HG02571 (cell line): ENCODE data around the gene HMGXB3.
"Not testable (repeated sequence)": the region's sequence is repeated elsewhere in the genome, so short reads cannot be mapped to it uniquely, and the experiment has no call there.

Source experiments
- ATAC-seq: cut with Tn5 transposase; IDR thresholded peaks from one replicate; pipeline ENCODE4 v1.9.1; 2021; ENCODE audit warnings: mild to moderate bottlenecking, moderate library complexity; ENCODE audit not compliant: unreplicated experiment

HMGXB3 gene

DNA sequence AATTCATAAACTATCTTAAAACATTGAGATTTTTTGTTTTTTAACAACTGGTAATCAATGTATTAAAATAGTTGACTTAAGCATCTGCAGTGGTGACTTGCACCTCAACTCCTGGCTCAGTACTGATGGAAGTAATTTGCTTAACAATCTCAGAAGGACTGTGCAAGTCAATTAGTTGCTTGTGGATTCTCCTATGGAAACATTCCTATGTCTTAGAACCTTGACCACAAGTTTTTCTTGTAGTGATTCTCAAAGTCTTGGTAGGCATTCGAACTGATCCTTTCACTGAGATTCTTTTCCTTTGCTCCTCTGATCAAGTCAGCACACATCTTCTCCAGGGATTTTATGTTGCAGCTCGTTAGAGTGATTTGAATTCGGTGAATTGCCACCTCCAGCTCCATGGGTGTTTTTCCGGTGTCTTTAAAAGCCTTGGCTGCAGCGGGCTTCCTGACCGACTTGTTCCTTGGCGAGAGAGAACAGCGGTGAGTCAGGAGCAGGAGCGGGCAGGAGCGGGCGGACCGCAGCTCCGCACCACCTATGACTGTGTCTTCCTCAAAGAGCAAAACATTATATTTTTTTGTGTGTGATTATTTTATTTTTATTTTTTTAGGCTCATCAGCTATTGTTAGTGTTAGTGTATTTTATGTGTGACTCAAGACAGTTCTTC, 21.1 kb downstream of the HMGXB3 start:
- ATAC-seq: no peak

DNA sequence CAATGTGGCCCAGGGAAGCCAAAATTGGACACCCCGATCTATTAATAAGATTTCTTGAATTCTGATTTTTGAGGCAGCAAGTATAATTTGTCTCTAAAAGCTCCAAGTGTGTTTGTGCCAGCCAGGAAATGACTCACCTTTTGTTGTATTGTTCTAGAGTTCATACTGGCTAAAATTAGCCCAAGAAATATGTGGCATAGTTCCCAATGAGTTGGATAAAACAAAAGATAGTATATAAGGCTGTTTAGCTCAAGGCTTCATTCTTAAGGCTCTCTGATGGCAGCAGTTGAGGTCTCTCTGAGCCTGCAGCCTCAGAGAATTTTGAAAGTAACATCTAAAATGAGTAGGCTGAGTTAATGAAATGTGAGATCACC, 21.6 kb downstream of the HMGXB3 start:
- ATAC-seq: no peak

DNA sequence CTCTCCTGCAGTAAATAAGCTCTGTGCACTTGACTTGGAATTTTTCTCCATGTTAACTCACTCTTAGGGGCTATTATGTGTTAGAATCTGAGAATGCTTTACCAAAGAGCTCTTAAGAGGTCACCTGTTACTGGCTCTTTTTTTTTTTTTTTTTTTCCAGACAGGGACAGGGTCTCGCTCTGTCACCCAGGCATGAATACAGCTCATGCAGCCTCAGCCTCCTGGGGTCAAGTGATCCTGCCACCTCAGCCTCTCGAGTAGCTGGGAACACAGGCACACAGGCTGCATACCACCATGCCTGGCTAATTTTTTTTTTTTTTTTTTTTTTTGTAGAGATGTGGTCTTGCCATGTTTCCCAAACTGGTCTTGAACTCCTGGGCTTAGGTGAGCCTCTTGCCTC, 22.1 kb downstream of the HMGXB3 start:
- no peak for ATAC-seq

DNA sequence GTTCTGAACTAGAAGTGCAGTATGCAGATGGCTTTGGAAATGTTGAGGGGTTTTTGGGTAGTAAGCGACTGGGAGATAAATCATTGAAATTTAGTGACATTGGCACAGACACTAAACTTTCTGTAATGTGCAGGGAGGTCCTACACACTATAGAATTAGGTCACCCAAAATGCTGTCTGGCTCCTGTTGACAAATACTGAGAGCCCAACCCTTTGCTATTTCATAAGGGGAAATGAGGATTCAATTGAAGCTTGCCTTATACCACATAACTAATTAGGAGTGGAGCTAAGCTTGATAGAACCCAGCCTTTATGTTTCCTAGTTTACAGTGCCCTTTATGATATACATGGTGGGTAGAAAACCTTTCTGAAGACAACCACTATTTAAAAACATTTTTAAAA, 22.6 kb downstream of the HMGXB3 start:
- ATAC-seq: no peak

DNA sequence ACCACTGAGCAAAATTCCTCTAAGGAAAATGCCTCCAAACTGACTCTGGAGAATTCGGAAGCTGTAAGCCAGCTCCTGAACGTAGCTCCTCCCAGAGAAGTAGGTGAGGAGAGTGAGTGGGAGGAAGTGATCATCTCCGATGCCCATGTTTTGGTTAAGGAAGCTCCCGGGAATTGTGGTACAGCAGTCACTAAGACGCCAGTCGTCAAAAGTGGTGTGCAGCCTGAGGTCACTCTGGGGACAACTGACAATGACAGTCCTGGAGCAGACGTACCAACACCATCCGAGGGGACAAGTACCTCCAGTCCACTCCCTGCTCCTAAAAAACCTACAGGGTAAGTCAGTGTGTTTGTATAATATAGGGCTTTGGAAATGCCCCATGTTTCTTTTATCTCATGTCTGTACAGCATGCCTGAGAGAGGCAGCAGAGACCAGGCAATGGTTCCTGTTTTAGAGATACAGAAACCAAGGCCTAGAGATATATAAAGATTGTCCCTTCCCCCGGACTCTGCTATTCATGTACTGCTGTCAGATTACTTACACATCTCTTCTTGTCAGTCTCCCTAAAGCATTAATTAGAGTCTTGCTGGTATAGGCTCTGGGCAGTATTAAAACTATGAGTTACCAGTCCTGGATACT, 23.9 kb downstream of the HMGXB3 start:
- ATAC-seq: no peak

DNA sequence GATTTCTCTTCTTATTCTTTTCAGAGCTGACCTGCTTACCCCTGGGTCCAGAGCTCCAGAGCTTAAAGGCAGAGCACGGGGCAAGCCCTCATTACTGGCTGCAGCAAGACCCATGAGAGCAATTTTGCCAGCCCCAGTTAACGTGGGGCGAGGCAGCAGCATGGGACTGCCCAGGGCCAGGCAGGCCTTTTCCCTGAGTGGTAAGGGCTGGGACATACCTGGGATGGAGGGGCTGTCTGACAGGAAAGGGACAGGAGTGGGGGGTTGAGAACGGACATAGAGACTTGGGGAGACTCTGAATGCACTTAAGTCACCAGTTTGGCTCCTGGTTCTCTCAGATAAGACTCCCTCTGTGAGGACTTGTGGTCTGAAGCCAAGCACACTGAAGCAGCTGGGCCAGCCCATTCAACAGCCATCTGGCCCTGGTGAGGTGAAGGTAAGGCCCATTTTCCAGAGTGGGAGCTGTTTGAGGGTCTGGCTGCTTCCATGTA, 26.2 kb downstream of the HMGXB3 start:
- no peak for ATAC-seq

DNA sequence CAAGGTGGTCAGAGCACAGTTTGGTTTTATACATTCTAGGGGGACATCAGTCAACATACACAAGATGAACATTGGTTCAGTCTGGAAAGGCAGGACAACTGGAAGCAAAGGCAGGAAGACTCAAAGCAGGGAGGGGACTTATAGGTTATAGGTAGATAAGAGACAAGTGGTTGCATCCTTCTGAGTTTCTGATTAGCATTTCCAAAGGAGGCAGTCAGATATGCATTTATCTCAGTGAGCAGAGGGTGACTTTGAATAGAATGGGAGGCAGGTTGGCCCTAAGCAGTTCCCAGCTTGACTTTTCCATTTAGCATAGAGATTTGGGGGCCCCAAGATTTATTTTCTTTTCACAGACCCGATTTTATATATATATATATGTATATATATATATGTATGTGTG, 27.5 kb downstream of the HMGXB3 start:
- not testable (repeated sequence) for ATAC-seq

DNA sequence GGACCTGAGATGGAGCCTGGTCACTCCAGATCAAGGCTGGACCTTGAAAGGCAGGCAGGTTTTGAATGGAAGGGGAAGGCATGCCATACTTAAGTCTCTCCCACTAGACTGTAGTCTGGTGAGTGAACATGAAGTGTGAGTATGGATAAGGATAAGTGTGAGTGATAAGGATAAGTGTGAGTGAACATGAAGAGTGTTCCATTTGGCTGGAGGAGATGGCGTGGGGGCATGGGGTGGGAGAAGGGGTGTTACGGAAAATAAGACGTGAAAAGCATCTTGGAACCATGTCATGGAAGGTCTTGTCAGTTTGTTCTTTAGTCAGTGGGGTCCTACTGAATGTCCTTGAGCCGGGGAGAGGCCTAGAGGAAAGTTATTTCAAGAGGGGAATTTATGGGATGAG, 32.8 kb downstream of the HMGXB3 start:
- ATAC-seq: no peak

DNA sequence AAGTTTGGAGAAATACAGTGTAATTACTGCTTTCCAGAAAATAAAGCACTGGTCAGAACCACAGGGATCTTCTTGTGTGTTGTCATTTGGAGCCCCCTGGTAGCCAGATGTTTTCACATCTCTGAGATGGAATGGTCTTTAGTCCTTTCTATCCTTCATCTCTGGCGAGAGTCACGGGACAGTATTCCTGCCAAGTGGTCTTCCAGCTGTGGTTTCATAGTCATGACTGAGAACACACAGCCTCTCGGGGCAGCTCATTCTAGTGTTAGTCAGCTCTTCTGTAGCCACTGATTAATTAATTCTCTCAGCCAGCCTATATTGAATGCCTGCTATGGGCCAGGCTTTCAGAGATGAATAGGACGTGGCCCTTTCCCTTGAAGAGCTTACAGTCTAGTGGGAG, 34.1 kb downstream of the HMGXB3 start:
- no peak for ATAC-seq

DNA sequence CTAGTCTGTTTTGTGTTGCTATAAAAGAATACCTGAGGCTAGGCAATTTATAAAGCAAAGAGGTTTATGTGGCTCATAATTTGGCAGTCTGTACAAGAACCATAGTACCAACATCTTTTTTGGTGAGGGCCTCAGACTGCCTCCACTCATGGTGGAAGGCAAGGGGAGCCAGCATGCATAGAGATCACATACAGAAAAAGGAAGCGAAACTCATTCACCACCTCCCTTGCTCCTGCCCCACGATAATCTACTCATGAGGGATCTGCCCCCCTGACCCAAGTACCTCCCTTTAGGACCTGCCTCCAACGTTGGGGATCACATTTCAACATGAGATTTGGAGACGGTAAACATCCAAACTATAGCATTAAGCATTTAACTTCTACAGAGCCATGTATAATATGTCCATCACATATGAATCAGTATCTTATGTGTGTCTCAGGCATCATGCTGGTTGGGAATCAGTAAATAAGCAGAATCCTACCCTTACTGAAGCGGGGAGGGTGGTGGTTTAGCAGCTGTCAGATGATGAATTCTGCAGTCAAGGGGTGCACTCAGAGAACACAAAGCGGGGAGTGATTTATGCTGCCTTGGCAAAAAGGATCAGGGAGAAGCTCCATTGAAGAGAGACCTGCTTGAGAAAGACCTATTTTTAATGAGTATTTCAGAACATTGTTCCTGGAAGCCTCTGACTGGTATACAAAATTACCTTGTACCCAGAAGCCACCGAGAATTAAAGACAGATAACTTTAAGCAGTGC, 34.8 kb downstream of the HMGXB3 start:
- ATAC-seq: peak; percentile 77

DNA sequence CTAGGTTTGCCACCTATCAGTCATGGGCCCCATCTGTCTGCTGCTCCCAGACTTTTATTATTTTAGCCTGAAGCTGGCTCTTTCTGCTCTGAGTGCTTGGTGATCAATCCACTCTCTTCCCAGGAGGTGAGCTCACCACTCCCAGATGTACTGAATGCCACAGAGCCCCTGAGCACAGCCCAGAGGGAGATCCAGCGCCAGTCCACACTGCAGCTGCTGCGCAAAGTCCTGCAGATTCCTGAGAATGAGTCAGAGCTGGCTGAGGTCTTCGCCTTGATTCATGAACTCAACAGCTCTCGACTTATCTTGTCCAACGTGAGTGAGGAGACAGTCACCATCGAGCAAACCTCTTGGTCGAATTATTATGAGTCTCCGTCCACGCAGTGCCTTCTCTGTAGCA, 36.0 kb downstream of the HMGXB3 start:
- ATAC-seq: no peak

DNA sequence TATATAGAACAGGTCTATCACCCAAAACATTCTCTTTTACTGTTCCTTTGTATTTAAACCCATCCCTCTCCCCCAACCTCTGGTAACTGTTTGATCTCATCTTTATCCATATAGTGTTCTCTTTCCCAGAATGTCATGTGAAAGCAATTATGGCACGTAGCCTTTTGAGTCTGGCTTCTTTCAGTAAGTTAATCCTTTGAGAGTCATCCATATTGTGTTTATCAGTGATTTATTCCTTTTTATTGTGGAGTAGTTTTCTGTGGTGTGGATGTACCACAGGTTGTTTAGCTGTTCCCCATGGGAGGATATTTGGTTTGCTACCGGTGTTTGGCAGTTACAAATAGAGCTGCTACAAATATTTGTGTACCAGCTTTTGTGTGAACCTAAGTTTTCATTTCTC, 38.0 kb downstream of the HMGXB3 start:
- ATAC-seq: no peak

DNA sequence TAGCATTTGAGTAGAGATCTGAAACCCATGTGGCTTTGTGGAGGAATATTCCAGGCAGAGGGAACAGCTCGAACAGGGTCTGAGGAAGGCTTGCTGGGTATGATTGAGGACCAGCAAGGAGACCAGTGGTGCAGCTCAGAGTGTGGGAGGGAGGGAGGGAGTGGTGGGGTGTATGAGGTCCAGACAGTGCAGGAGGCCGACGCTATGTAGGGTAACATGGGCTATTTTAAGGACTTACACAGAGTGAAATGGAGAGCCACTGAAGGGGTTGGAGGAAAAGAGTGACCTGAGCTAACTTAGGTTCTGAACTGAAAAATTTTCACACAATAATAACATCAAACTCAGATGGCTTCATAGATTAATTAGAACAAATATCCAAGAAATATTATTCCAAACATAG, 41.9 kb downstream of the HMGXB3 start:
- no peak for ATAC-seq

DNA sequence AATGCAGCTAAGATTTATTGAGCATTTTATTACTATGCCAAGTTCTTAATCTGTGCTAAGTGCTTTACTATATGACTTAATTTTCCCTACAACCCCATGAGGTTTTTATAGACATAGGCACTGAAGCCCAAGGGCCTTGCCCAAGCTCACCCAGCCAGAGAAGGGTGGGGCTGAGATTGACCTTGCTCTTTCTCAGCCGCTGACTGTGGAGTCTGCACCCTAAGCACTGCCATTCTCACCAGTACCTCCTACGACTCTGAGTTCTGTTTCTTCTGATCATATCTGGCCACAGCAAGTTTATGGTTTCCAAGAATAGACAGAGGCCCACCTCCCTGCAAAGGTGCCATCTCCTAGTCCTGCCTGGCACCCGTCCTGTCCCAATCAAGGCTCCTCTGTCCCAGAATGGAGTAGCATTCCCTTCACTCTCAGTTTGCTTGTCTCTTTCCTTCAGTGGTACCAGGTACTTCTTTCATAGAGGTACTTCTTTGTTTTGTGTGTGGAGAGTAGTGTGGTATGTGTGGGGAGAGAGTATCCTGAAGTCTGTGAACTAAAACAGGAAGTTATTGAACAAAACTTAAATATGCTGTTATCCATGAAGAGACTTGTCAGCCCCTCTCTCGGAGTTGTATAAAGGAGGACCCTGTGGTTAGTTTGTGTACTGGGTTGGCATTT, 43.3 kb downstream of the HMGXB3 start:
- ATAC-seq: no peak

DNA sequence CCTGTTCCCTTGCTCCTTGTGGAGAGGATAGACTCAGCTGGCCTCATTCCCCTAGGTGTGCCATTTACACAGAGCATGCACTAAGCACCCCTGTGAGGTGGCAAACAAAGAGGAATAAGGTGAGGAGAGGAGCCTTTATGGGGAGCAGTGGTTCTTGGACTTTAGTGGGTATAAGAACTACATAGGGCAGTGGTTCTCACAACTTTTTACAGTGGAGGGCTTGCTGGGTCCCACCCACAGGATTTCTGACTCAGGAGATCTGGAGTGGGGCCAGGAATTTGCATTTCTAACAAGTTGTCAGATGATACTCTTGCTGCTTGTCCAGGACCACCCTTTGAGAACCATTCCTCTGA, 43.8 kb downstream of the HMGXB3 start:
- no peak for ATAC-seq

DNA sequence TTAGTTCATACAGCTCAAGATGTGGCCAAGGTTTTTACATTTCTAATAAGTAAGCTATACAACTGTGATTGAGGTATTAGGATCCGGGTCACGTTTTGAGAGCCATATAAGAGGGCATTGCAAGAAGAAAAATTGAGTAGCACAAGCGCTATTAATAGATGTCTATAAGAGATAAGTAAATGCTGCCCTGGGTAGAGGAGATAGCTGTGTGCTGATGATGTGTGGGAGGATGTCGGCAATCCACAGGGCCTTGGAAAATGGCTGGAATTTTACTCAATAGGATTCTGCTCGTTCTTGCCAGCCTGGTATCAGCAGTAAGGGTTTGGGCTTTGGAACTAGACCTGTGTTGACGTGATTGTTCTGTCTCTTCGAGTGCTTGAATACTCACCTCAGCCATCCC, 44.2 kb downstream of the HMGXB3 start:
- no peak for ATAC-seq

DNA sequence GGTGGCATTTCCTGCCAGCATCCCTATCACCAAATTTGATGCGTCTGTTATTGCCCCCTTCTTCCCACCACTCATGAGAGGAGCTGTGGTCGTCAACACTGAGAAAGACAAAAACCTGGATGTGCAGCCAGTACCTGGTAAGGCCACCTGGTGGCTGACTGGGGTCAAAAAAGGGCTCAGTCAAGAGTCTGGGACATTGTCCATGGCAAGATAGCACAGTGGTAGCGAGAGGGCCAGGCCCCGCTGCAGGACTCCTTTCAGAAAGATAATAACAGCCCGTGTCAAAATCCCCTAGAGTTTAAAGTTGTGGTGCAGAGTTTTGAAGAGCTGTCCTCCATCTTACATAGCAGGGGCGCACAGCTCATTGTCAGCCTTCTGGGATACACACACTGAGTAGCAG, 45.0 kb downstream of the HMGXB3 start:
- ATAC-seq: no peak

DNA sequence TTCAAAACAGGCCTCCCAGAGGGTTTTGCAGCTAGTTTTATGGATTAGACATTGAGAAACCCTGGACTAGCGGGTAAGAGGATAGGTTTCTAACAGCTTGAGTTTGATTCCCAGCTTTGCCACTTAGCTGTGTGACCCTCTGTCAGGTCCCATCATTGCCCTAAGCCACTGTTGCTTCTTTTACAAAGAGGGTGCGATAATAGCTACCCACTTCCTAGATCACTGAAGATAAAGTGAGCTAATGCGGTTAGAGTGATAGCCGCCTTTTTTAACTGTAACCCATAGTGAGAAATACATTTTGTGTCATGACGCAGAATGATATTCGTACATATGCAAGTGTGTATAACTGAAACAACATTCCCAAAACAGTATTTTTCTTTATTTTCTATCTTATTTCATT, 45.5 kb downstream of the HMGXB3 start:
- ATAC-seq: no peak

DNA sequence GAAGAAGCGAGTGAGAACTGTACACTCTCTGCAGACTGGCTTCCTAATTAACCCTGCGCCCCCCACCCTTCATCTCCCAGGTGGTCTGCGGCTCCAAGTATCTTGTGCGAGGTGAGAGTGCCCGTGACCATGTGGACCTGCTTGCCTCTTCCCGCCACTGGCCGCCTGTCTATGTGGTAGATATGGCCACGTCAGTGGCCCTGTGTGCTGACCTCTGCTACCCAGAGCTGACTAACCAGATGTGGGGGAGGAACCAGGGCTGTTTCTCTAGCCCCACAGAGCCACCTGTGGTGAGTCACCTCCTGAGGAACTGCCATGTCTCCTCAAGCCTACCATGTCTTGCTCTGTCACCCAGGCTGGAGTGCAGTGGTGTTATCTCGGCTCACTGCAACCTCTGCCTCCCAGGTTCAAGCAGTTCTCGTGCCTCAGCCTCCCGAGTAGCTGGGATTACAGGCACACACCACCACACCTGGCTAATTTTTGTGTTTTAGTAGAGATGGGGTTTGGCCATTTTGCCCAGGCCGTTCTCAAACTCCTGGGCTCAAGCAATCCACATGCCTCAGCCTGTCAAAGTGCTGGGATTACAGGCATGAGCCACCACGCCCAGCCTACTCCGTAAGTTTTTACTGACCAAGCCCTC, 49.8 kb downstream of the HMGXB3 start:
- ATAC-seq: not testable (repeated sequence)

DNA sequence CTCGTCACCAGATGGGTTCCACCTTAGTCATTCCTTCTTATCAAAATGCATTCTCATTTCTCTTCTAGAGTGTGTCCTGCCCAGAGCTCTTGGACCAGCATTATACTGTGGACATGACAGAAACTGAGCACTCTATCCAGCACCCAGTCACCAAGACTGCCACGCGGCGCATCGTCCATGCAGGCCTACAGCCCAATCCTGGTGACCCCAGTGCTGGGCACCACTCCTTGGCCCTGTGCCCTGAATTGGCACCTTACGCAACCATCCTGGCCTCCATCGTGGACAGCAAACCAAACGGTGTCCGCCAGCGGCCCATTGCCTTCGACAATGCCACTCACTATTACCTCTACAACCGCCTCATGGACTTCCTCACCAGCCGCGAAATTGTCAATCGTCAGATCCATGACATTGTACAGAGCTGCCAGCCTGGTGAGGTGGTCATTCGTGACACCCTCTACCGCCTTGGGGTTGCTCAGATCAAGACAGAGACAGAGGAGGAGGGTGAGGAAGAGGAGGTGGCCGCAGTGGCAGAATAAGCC, 51.2 kb downstream of the HMGXB3 start:
- ATAC-seq: no peak
